Activated CD8-positive, alpha-beta memory T cell treated with anti-CD3 and anti-CD28 coated beads, Interleukin-2, amount 50 U/mL, for 1 hour (primary cell): ENCODE measurements around the gene SV2B.
"Not testable (repeated sequence)": the region's sequence is repeated elsewhere in the genome, so short reads cannot be mapped to it uniquely, and the experiment has no call there.

ENCODE experiments used
- DNase-seq: peaks from one replicate; pipeline ENCODE4 v3.0.0-alpha.2; 2020; ENCODE audit errors: extremely low read depth

Gene SV2B, protein sequence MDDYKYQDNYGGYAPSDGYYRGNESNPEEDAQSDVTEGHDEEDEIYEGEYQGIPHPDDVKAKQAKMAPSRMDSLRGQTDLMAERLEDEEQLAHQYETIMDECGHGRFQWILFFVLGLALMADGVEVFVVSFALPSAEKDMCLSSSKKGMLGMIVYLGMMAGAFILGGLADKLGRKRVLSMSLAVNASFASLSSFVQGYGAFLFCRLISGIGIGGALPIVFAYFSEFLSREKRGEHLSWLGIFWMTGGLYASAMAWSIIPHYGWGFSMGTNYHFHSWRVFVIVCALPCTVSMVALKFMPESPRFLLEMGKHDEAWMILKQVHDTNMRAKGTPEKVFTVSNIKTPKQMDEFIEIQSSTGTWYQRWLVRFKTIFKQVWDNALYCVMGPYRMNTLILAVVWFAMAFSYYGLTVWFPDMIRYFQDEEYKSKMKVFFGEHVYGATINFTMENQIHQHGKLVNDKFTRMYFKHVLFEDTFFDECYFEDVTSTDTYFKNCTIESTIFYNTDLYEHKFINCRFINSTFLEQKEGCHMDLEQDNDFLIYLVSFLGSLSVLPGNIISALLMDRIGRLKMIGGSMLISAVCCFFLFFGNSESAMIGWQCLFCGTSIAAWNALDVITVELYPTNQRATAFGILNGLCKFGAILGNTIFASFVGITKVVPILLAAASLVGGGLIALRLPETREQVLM

GRCh38 chr15:91099995-91100813 is at the start of gene SV2B:
TSS of gene SV2B (plus strand) at chr15:91100257. CDS start at chr15:91226264, 126,007 bp downstream.
- no peak for DNase-seq

- no peak for DNase-seq
Measured at GRCh38 chr15:91051248-91051647, 48.8 kb upstream of the SV2B start.

DNA sequence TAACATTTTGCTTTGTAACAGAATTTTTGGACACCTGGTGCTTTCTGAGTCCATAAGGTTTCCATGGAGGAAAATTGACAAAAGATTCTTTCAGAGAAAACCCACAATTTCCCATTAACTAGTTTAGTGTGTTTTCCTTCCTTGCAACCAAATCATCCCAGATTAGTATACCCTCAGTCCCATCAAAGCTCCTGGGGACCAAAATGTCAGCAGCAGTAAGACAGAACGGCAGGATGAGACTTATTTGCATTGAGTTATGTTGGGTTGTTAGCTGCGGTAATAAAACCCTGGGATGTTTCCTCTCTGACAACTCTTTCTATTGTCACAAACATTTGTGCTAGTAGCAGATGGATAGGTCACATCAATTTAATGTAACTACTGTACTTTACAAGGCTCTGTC is 45.2 kb upstream of the SV2B start:
- no peak for DNase-seq

DNA sequence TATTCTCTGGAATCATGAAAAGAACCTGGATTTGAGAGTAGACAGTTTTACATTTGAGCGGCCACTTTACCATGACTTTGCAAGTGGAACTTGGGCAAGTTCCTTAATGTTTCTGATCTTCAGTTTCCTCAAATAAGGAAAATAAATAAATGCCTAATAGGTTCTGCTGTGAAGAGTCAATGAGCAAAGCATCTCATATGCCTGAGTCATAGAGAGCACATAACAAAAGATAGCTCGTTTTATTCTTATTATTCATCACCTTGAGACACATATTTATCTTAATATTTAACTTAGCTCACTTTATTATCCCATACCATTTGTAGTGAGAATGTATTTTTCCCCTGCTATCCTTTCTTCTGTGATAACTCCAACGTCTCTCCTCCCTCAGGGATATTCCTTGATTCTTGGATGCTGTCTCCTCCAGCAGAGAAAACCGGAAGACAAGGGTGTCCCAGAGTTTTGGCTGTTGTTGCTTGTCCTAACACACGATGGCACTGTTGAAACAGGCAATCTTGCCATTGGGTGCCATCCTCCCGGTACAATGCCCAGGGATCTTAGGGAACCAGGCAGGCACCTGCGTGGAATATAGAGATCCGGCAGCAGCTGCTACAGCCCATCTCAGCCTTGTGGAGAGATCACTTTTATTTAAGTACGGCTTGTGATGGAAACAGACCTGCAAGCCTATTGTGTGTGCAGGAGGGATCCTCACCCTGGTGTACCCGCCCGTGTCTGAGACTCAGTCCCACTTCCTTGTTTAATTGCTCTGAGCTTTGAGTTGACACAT is 44.3 kb upstream of the SV2B start:
- DNase-seq = no peak

DNA sequence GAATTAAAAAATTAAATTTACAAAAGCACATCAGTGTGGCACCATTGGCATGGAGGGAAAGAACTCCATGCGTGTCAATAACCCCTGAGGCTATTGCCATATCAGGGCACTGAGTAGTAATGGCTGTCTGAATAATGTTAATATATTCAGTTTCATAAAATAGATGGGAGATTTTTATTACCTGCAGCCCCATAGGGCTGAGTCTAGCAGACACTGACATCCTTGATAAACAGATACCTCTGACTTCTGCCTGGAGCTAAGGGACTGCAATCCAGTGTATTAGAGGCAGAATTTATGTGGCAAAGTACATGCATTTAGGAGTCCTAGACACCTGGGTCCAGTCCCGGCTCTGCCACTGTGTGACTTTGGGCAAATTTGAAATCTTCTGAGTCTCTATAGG is 38.8 kb upstream of the SV2B start:
- DNase-seq = no peak

DNA sequence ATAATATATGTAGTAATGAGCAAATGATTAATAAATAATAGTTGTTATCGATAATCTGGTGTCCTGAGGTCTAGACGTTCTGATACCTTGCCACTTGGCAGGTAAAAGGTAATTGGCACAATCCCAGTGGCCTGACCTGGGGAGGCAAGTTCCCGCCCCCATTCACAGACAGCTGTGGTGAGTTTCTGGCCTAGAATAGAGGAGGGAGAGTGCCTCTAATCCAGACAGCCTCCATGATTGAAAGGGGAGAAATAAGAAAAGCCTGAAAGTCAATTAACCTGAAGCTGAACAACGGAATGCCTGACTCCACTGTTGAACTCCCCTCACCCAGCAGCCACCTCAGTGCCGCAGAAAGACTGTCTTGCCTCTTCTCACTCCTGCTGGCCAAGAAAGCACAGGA is 38.1 kb upstream of the SV2B start:
- DNase-seq = no peak

DNA sequence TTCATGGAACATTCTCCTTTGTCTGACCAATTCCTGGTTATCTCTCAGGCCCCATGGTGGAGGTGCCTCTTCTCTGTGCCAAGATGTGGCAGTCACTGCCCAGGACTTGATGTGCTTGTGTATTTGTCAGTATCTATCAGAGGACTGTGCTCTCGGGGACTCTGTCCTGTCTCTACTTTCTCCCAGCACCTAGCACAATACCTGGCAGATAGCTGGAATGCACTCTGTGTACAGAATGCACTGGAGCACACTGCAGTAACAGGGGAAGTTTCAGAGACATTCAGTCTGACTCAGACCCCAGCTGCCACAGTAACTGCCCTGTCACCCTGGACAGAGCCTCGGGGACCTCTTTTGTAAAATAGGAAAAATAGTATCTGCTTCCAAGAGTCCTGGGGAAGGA is 34.6 kb upstream of the SV2B start:
- DNase-seq = no peak

GRCh38 chr15:91067036-91067435 is 33.0 kb upstream of the SV2B start:
- DNase-seq = no peak

DNA sequence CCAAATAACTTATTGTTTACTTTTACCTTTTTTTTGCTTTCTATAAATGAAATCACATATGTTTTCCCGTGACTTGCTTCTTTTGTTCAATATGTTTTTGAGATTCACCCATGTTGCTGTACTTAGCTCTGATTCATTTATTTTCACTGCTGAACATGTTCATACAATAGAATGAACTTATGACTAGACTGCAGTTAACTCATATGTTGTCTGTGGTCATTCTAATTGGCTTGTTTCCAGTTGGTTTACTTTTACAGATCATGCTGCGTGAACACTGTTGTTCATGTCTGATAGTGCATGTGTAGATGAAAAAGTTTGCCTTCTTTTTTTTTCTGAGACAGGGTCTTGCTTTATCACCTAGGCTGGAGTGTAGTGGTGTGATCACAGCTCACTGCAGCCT is 31.6 kb upstream of the SV2B start:
- no peak for DNase-seq

GRCh38 chr15:91068966-91069365 is 31.1 kb upstream of the SV2B start:
- DNase-seq = no peak

- no peak for DNase-seq
Measured at GRCh38 chr15:91070872-91071271, 29.2 kb upstream of the SV2B start.

DNA sequence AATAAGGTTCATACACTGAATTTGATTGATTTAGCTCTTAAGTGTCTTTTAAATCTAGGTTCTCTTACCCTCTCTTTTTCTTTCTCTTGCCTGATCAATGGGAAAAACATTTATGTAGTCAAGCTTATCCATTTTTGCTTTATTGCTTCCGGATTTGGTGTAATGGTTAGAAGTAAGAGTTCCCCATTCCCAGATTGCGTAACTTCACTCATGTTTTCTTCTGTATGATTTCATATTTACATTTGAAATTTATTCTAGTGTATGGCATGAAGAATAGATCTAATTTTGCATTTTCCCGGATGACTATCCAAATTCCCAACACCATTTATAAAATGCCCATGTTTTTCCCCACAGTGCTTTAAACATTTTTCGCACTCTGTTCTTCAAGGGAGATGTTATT is 27.9 kb upstream of the SV2B start:
- no peak for DNase-seq

DNA sequence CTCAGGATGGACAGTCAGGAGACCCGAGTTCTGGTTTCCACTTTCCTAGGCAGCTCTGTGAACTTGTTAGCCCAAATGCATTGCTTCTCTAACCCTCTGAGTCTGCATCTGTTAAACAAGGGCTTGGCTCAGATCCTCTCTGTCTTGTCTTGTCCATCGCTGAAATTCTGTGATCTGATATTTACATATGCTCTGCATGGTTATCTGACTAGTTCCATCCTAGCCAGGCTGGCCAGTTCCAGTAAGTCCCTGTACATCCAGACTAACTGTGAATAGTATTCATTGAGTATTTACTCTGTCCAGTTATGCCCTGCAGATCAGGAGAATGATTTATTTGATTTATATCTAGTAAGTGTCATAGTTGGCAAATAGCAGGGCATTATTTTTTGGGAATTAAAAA is 27.0 kb upstream of the SV2B start:
- no peak for DNase-seq

DNA sequence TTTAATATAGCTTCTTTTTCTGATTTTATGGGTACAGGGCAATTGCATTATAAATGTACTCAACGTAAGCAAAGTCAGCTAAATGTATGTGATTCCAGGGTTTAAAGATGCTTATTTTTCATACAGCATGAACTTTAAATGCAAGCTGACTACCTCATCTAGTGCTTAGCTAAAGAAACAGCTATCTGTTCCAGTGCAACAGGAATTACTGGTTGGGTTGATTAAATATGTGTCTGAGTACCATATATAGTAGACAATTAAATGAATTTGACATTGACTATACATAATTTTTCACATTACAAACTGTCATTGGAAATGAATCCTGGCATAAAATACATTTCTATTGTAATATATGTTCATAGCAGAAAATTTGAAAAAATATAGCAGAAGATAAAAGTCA is 26.3 kb upstream of the SV2B start:
- no peak for DNase-seq

DNA sequence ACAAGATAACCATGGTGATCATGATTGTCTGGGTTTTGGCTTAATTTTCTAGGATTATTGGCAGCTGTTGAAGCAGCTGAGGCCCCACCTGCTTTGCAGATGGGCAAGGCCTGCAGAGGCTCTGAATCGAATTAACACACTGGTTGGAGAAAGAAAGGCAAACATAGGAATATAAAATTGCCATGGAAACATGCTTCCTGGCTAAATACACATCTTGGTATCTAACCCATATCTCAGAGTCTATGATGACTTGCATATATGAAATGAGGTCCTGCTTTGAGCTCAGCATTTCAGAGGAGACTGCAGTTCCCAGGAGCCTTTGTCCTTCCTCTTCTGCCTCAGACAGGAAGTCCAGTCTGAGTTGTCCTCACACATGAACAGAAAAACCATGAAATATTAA is 24.3 kb upstream of the SV2B start:
- no peak for DNase-seq

- no peak for DNase-seq
Measured at GRCh38 chr15:91077029-91077428, 23.0 kb upstream of the SV2B start.

DNA sequence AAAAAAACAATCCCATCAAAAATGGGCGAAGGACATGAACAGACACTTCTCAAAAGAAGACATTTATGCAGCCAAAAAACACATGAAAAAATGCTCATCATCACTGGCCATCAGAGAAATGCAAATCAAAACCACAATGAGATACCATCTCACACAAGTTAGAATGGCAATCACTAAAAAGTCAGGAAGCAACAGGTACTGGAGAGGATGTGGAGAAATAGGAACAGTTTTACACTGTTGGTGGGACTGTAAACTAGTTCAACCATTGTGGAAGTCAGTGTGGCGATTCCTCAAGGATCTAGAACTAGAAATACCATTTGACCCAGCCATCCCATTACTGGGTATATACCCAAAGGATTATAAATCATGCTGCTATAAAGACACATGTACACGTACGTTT is 6.2 kb upstream of the SV2B start:
- not testable (repeated sequence) for DNase-seq

DNA sequence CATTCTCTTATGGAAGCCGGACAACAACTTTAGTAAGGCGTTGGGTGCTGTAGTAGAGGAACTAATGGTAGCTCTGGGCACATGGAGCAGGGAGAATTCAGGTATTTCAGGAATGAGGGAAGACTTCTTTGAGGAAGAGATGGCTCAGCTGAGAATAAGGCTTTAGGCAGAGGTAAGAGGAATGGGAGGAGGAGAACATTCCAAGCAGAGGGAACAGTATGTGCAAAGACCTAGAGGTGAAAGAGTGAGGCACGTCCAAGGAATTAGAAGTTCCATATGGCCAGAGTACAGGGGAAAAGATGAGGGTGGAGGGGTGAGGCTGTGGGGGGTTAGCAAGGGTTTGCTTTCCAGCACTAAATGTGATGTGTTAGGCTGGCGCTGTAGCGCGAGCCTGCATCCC is 1.6 kb upstream of the SV2B start:
- no peak for DNase-seq

GRCh38 chr15:91099616-91099994 is 452 bp upstream of the SV2B start:
- no peak for DNase-seq

DNA sequence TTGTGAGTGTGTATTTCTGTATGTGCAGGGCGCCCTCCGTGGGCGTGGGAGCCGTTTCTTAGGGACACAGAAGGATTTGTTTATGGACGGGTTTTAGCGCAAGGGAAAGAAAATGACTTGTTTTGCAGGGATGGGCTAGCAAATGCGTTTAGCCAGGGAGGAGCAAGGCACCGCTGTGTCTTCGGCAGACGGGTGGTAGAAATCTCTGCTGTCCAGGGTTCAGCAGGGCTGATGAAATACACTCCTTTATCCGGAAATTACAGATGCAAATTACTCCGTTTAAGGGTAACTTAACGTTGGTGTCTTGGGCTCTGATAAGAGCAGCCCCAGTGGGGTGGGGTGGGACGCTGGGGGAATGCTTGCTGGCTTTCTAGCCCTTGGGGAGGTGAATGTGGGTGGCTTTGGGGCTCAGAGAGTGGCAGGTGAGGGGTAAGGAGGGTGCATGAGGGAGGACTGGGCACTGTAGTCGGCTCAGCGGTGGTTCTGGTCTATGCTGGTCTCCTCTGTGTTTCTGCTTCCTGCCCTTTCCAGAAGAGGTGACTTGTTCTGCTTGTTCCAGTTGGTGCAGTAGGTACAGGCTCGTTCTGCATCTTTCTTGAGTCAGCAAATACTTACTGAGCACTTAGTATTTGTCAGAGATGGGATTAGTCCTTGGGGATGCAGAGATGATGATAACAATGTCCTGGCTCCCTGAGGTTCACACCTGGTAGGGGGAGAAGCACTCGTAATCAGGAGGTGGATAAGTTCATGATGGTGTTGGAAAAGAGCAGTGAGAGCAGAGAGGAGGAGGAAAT is 954 bp downstream of the SV2B start:
- DNase-seq = no peak

GRCh38 chr15:91101608-91101920 is 1.5 kb downstream of the SV2B start:
- DNase-seq = no peak
